HEK293 (cell line): ENCODE measurements around the gene TNPO3.
A peak's percentile ranks its signal among the peaks of the same experiment; 100 is the strongest.

Experiments used
- CTCF ChIA-PET: fragments of 350-600 bp; formaldehyde crosslinking; extraction: SDS; loops from one replicate; lab custom pipeline; 2021; ENCODE audit warnings: antibody characterized with exemption; lab: Yijun Ruan, JAX
- POLR2A ChIA-PET: fragments of 300-600 bp; formaldehyde crosslinking; extraction: SDS; loops from one replicate; lab custom pipeline; 2020; ENCODE audit warnings: antibody characterized with exemption, inconsistent platforms; lab: Yijun Ruan, JAX
- H3K27ac ChIP-seq: fragments of 200-500 bp; sonication (Bioruptor generic); 2 replicates; pipeline ENCODE4 v1.5.1; 2014; ENCODE audit warnings: low read depth, low read length, control low read depth, inconsistent platforms; ENCODE audit errors: extremely low read depth
- H3K36me3 ChIP-seq, 2 experiments: fragments of 200-500 bp in 1 of 2; sonication (Bioruptor generic) in 1 of 2; 1 replicate in 1 of 2; 2 replicates in 1 of 2; pipeline ENCODE4 v1.5.1; 2014 to 2017; ENCODE audit warnings: inconsistent platforms in 2 of 2, low read length in 2 of 2; ENCODE audit not compliant: control insufficient read depth in 2 of 2, insufficient read depth in 1 of 2
- H3K4me1 ChIP-seq: fragments of 200-500 bp; sonication (Bioruptor generic); 2 replicates; pipeline ENCODE4 v1.5.1; 2014; ENCODE audit warnings: mild to moderate bottlenecking, low read length, inconsistent platforms; ENCODE audit not compliant: control insufficient read depth, insufficient read depth
- H3K4me3 ChIP-seq: 2 replicates; pipeline ENCODE4 v1.5.1; 2011; ENCODE audit warnings: low read depth, mild to moderate bottlenecking, control low read depth, low read length, moderate library complexity
- H3K9me3 ChIP-seq: fragments of 200-500 bp; sonication (Bioruptor generic); 2 replicates; pipeline ENCODE4 v1.5.1; 2014; ENCODE audit warnings: low read depth, low read length, inconsistent platforms; ENCODE audit not compliant: control insufficient read depth, insufficient read depth
- BCL11A ChIP-seq: fragments of 450-650 bp; formaldehyde crosslinking; IDR thresholded peaks from 2 replicates; pipeline ENCODE4 v1.5.1; 2016; ENCODE audit warnings: low read depth, missing biosample characterization, missing genetic modification characterization
- GFI1B ChIP-seq: fragments of 450-650 bp; formaldehyde crosslinking; IDR thresholded peaks from 2 replicates; pipeline ENCODE4 v1.5.1; 2016; ENCODE audit warnings: missing biosample characterization, missing genetic modification characterization
- GLIS1 ChIP-seq: fragments of 450-650 bp; formaldehyde crosslinking; IDR thresholded peaks from 2 replicates; pipeline ENCODE4 v1.5.1; 2016; ENCODE audit warnings: missing biosample characterization, missing genetic modification characterization
- GLIS2 ChIP-seq: fragments of 450-650 bp; formaldehyde crosslinking; IDR thresholded peaks from 2 replicates; pipeline ENCODE4 v1.5.1; 2016; ENCODE audit warnings: missing biosample characterization, missing genetic modification characterization
- HOXA7 ChIP-seq: sonication (generic); formaldehyde crosslinking; IDR thresholded peaks from 2 replicates; pipeline ENCODE4 v1.8.1; 2022; ENCODE audit warnings: missing genetic modification reagents, borderline replicate concordance
- IKZF3 ChIP-seq: fragments of 450-650 bp; IDR thresholded peaks from 2 replicates; pipeline ENCODE4 v1.5.0; 2018; ENCODE audit warnings: missing biosample characterization, mild to moderate bottlenecking, missing genetic modification characterization, moderate library complexity
- KLF16 ChIP-seq: fragments of 450-650 bp; formaldehyde crosslinking; IDR thresholded peaks from 2 replicates; pipeline ENCODE4 v1.5.1; 2017; ENCODE audit warnings: missing biosample characterization, missing genetic modification characterization
- KLF7 ChIP-seq: fragments of 450-650 bp; formaldehyde crosslinking; IDR thresholded peaks from 2 replicates; pipeline ENCODE4 v1.5.1; 2016; ENCODE audit warnings: missing biosample characterization, missing genetic modification characterization, borderline replicate concordance
- KLF8 ChIP-seq: fragments of 450-650 bp; formaldehyde crosslinking; IDR thresholded peaks from 2 replicates; pipeline ENCODE4 v1.5.1; 2016; ENCODE audit warnings: missing biosample characterization, missing genetic modification characterization
- MEIS1 ChIP-seq: sonication (generic); formaldehyde crosslinking; IDR thresholded peaks from 2 replicates; pipeline ENCODE4 v1.8.1; 2022; ENCODE audit warnings: missing genetic modification reagents, mild to moderate bottlenecking, borderline replicate concordance
- PATZ1 ChIP-seq: fragments of 450-650 bp; formaldehyde crosslinking; IDR thresholded peaks from 2 replicates; pipeline ENCODE4 v1.5.1; 2016; ENCODE audit warnings: missing biosample characterization, missing genetic modification characterization
- SP7 ChIP-seq: fragments of 450-650 bp; formaldehyde crosslinking; IDR thresholded peaks from 2 replicates; pipeline ENCODE4 v1.5.1; 2016; ENCODE audit warnings: missing biosample characterization, missing genetic modification characterization
- ZNF175 ChIP-seq: fragments of 450-650 bp; formaldehyde crosslinking; IDR thresholded peaks from 2 replicates; pipeline ENCODE4 v1.5.1; 2016; ENCODE audit warnings: missing biosample characterization, missing genetic modification characterization
- ZNF2 ChIP-seq: fragments of 450-650 bp; formaldehyde crosslinking; IDR thresholded peaks from 2 replicates; pipeline ENCODE4 v1.5.1; 2016; ENCODE audit warnings: missing biosample characterization, missing genetic modification characterization
- ZNF214 ChIP-seq: fragments of 450-650 bp; formaldehyde crosslinking; IDR thresholded peaks from 2 replicates; pipeline ENCODE4 v1.5.1; 2017; ENCODE audit warnings: missing biosample characterization, mild to moderate bottlenecking, missing genetic modification characterization, borderline replicate concordance
- ZNF223 ChIP-seq: fragments of 450-650 bp; formaldehyde crosslinking; IDR thresholded peaks from 2 replicates; pipeline ENCODE4 v1.5.1; 2016; ENCODE audit warnings: missing biosample characterization, missing genetic modification characterization
- ZNF239 ChIP-seq: fragments of 450-650 bp; formaldehyde crosslinking; IDR thresholded peaks from 2 replicates; pipeline ENCODE4 v1.5.1; 2016; ENCODE audit warnings: missing biosample characterization, missing genetic modification characterization
- ZNF561 ChIP-seq: fragments of 450-650 bp; IDR thresholded peaks from 2 replicates; pipeline ENCODE4 v1.5.1; 2018; ENCODE audit warnings: missing biosample characterization, missing genetic modification characterization, borderline replicate concordance
- ZNF600 ChIP-seq: fragments of 450-650 bp; formaldehyde crosslinking; IDR thresholded peaks from 2 replicates; pipeline ENCODE4 v1.5.1; 2016; ENCODE audit warnings: missing biosample characterization, missing genetic modification characterization
- ZNF747 ChIP-seq: fragments of 450-650 bp; formaldehyde crosslinking; IDR thresholded peaks from 2 replicates; pipeline ENCODE4 v1.5.1; 2016; ENCODE audit warnings: missing biosample characterization, missing genetic modification characterization
- ZNF837 ChIP-seq: fragments of 450-650 bp; formaldehyde crosslinking; IDR thresholded peaks from 2 replicates; pipeline ENCODE4 v1.5.1; 2016; ENCODE audit warnings: missing biosample characterization, missing genetic modification characterization
- TF ChIP-seq, protein P1 (sequence below): fragments of 450-650 bp; formaldehyde crosslinking; IDR thresholded peaks from 2 replicates; pipeline ENCODE4 v1.5.1; 2016; ENCODE audit warnings: missing biosample characterization, missing genetic modification characterization
- TF ChIP-seq, protein P2 (sequence below): fragments of 450-650 bp; formaldehyde crosslinking; IDR thresholded peaks from 2 replicates; pipeline ENCODE4 v1.5.1; 2016; ENCODE audit warnings: missing biosample characterization, missing genetic modification characterization
- TF ChIP-seq, protein P3 (sequence below): fragments of 450-650 bp; formaldehyde crosslinking; IDR thresholded peaks from 2 replicates; pipeline ENCODE4 v1.5.1; 2016; ENCODE audit warnings: missing biosample characterization, missing genetic modification characterization
- TF ChIP-seq, protein P4 (sequence below): fragments of 450-650 bp; formaldehyde crosslinking; IDR thresholded peaks from 2 replicates; pipeline ENCODE4 v1.5.1; 2016; ENCODE audit warnings: missing biosample characterization, missing genetic modification characterization, low read depth

TNPO3 gene

GRCh38 chr7:128911423-128912031 lies 143.4 kb downstream of the TNPO3 start (continued):
- TF ChIP-seq HOXA7: no peak
- TF ChIP-seq SP7 (tag by site-specific recombination): no peak
- no peak for TF ChIP-seq ZNF2
- TF ChIP-seq ZNF214 (tag by site-specific recombination): no peak
- TF ChIP-seq BCL11A: no peak
- no peak for TF ChIP-seq ZNF239 (tag by site-specific recombination)
- no peak for TF ChIP-seq KLF16 (tag by site-specific recombination)
- TF ChIP-seq MEIS1 (CRISPR knock-in tag): no peak
- TF ChIP-seq, protein P1, sequence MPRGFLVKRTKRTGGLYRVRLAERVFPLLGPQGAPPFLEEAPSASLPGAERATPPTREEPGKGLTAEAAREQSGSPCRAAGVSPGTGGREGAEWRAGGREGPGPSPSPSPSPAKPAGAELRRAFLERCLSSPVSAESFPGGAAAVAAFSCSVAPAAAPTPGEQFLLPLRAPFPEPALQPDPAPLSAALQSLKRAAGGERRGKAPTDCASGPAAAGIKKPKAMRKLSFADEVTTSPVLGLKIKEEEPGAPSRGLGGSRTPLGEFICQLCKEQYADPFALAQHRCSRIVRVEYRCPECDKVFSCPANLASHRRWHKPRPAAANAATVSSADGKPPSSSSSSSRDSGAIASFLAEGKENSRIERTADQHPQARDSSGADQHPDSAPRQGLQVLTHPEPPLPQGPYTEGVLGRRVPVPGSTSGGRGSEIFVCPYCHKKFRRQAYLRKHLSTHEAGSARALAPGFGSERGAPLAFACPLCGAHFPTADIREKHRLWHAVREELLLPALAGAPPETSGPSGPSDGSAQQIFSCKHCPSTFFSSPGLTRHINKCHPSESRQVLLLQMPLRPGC (tag by site-specific recombination): no peak
- TF ChIP-seq ZNF175 (tag by site-specific recombination): no peak
- TF ChIP-seq IKZF3 (tag by site-specific recombination): no peak
- TF ChIP-seq, protein P2, sequence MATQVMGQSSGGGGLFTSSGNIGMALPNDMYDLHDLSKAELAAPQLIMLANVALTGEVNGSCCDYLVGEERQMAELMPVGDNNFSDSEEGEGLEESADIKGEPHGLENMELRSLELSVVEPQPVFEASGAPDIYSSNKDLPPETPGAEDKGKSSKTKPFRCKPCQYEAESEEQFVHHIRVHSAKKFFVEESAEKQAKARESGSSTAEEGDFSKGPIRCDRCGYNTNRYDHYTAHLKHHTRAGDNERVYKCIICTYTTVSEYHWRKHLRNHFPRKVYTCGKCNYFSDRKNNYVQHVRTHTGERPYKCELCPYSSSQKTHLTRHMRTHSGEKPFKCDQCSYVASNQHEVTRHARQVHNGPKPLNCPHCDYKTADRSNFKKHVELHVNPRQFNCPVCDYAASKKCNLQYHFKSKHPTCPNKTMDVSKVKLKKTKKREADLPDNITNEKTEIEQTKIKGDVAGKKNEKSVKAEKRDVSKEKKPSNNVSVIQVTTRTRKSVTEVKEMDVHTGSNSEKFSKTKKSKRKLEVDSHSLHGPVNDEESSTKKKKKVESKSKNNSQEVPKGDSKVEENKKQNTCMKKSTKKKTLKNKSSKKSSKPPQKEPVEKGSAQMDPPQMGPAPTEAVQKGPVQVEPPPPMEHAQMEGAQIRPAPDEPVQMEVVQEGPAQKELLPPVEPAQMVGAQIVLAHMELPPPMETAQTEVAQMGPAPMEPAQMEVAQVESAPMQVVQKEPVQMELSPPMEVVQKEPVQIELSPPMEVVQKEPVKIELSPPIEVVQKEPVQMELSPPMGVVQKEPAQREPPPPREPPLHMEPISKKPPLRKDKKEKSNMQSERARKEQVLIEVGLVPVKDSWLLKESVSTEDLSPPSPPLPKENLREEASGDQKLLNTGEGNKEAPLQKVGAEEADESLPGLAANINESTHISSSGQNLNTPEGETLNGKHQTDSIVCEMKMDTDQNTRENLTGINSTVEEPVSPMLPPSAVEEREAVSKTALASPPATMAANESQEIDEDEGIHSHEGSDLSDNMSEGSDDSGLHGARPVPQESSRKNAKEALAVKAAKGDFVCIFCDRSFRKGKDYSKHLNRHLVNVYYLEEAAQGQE: no peak
- TF ChIP-seq, protein P3, sequence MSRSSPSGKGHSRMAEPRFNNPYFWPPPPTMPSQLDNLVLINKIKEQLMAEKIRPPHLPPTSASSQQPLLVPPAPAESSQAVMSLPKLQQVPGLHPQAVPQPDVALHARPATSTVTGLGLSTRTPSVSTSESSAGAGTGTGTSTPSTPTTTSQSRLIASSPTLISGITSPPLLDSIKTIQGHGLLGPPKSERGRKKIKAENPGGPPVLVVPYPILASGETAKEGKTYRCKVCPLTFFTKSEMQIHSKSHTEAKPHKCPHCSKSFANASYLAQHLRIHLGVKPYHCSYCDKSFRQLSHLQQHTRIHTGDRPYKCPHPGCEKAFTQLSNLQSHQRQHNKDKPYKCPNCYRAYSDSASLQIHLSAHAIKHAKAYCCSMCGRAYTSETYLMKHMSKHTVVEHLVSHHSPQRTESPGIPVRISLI (tag by site-specific recombination): no peak
- no peak for TF ChIP-seq ZNF223
- TF ChIP-seq GLIS2 (tag by site-specific recombination): 0 out of 2 replicates have a peak, but pooled peaks have one; percentile 30
- TF ChIP-seq GFI1B (tag by site-specific recombination): no peak
- TF ChIP-seq ZNF837: no peak
- TF ChIP-seq ZNF561 (tag by site-specific recombination): no peak
- no peak for TF ChIP-seq ZNF600 (tag by site-specific recombination)
- TF ChIP-seq PATZ1: peak; percentile 37
- no peak for TF ChIP-seq KLF8 (tag by site-specific recombination)
- TF ChIP-seq, all 188 proteins: peak for 10

DNA sequence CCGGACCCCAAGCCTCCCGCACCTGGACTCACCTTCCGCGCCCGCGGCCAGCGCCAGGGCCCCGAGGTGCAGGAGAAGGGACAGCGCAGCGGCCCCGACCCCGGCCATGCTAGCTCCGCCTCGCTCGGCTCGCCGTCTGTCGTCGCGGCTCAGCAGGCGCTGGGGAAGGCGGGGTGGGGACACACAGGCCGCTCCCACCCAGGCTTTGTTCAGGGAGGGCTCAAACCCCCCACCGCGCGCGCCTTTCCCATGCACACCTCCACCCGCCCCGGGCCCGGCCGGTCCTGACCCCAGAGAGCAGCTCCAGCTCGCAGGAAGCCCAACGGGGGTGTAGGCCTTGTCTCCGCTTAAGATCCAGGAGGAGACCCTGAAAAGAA lies 144.4 kb downstream of the TNPO3 start, which contains the start of gene KCP:
KCP (minus strand) TSS at position 141 of the 377 bp plus-strand sequence; CDS start at position 108, 33 bp downstream.
- ChIA-PET POLR2A (no interaction called here), CTCF (interaction anchor here (0.5 to 0.6 kb wide), 2 partner anchors 307 to 360 kb away, joined by 3 read pairs; no protein-coding TSS in a partner anchor)
- Histone ChIP-seq H3K4me3 (no peak within 1 kb of the TSS), H3K27ac (0 out of 2 replicates have a peak within 1 kb of the TSS, but pooled peaks have one; percentile 14), H3K36me3 (no peaks in the 10 kb centered on the region), H3K4me1 (no peaks in the 10 kb centered on the region), H3K9me3 (no peaks in the 10 kb centered on the region)
- no peak for TF ChIP-seq ZNF747 (tag by site-specific recombination)
- TF ChIP-seq, protein P4, sequence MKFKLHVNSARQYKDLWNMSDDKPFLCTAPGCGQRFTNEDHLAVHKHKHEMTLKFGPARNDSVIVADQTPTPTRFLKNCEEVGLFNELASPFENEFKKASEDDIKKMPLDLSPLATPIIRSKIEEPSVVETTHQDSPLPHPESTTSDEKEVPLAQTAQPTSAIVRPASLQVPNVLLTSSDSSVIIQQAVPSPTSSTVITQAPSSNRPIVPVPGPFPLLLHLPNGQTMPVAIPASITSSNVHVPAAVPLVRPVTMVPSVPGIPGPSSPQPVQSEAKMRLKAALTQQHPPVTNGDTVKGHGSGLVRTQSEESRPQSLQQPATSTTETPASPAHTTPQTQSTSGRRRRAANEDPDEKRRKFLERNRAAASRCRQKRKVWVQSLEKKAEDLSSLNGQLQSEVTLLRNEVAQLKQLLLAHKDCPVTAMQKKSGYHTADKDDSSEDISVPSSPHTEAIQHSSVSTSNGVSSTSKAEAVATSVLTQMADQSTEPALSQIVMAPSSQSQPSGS (tag by site-specific recombination): no peak
- TF ChIP-seq KLF7: no peak
- no peak for TF ChIP-seq GLIS1 (tag by site-specific recombination)
